Measurements from ENCODE around the gene DPF3.

DPF3 gene

GRCh38 chr14:72591391-72591790 is 302.5 kb downstream of the DPF3 start:
- H3K36me3 ChIP-seq (ENCODE audit: control insufficient read depth, low read depth, low read length): no peaks in the 10 kb centered on the region
- no peak overlapping the region for H3K9ac ChIP-seq (ENCODE audit: low read length)
- H3K4me3 ChIP-seq (ENCODE audit: low read length): no peak overlapping the region
- no peaks in the 10 kb centered on the region for H3K27me3 ChIP-seq (ENCODE audit: control insufficient read depth, insufficient read depth, low read length)
- H3K27ac ChIP-seq (ENCODE audit: low read length): no peak overlapping the region
- H3K9me3 ChIP-seq (ENCODE audit: control insufficient read depth, low read depth, low read length): no peaks in the 10 kb centered on the region
- H3K4me1 ChIP-seq (ENCODE audit: control insufficient read depth, low read depth, low read length): no peaks in the 10 kb centered on the region

- no peaks in the 10 kb centered on the region for H3K36me3 ChIP-seq (ENCODE audit: control insufficient read depth, low read depth, low read length)
- no peak overlapping the region for H3K27ac ChIP-seq (ENCODE audit: low read length)
- H3K9ac ChIP-seq (ENCODE audit: low read length): no peak overlapping the region
- H3K4me3 ChIP-seq (ENCODE audit: low read length): no peak overlapping the region
- H3K9me3 ChIP-seq (ENCODE audit: control insufficient read depth, low read depth, low read length): no peaks in the 10 kb centered on the region
- H3K27me3 ChIP-seq (ENCODE audit: control insufficient read depth, insufficient read depth, low read length): no peaks in the 10 kb centered on the region
- H3K4me1 ChIP-seq (ENCODE audit: control insufficient read depth, low read depth, low read length): no peaks in the 10 kb centered on the region
These were observed 303.3 kb downstream of the DPF3 start for GRCh38 chr14:72590577-72590976.

GRCh38 chr14:72589652-72590051 is 304.2 kb downstream of the DPF3 start:
- no peak overlapping the region for H3K27ac ChIP-seq (ENCODE audit: low read length)
- H3K36me3 ChIP-seq (ENCODE audit: control insufficient read depth, low read depth, low read length): no peaks in the 10 kb centered on the region
- no peaks in the 10 kb centered on the region for H3K27me3 ChIP-seq (ENCODE audit: control insufficient read depth, insufficient read depth, low read length)
- no peaks in the 10 kb centered on the region for H3K9me3 ChIP-seq (ENCODE audit: control insufficient read depth, low read depth, low read length)
- H3K9ac ChIP-seq (ENCODE audit: low read length): no peak overlapping the region
- H3K4me3 ChIP-seq (ENCODE audit: low read length): no peak overlapping the region
- H3K4me1 ChIP-seq (ENCODE audit: control insufficient read depth, low read depth, low read length): no peaks in the 10 kb centered on the region

GRCh38 chr14:72588521-72588920 is 305.4 kb downstream of the DPF3 start:
- no peak overlapping the region for H3K27ac ChIP-seq (ENCODE audit: low read length)
- no peaks in the 10 kb centered on the region for H3K27me3 ChIP-seq (ENCODE audit: control insufficient read depth, insufficient read depth, low read length)
- no peaks in the 10 kb centered on the region for H3K9me3 ChIP-seq (ENCODE audit: control insufficient read depth, low read depth, low read length)
- no peaks in the 10 kb centered on the region for H3K36me3 ChIP-seq (ENCODE audit: control insufficient read depth, low read depth, low read length)
- H3K4me1 ChIP-seq (ENCODE audit: control insufficient read depth, low read depth, low read length): no peaks in the 10 kb centered on the region
- H3K4me3 ChIP-seq (ENCODE audit: low read length): no peak overlapping the region
- H3K9ac ChIP-seq (ENCODE audit: low read length): no peak overlapping the region

GRCh38 chr14:72583316-72584272 is 310.3 kb downstream of the DPF3 start:
- Histone ChIP-seq H3K36me3 (ENCODE audit: control insufficient read depth, low read depth, low read length) (no peaks in the 10 kb centered on the region), H3K9me3 (ENCODE audit: control insufficient read depth, low read depth, low read length) (no peaks in the 10 kb centered on the region), H3K27me3 (ENCODE audit: control insufficient read depth, insufficient read depth, low read length) (no peaks in the 10 kb centered on the region), H3K9ac (ENCODE audit: low read length) (no peak overlapping the region), H3K4me1 (ENCODE audit: control insufficient read depth, low read depth, low read length) (no peaks in the 10 kb centered on the region), H3K4me3 (ENCODE audit: low read length) (no peak overlapping the region), H3K27ac (ENCODE audit: low read length) (no peak overlapping the region)

GRCh38 chr14:72582582-72582981 is 311.3 kb downstream of the DPF3 start:
- Histone ChIP-seq H3K9me3 (ENCODE audit: control insufficient read depth, low read depth, low read length) (no peaks in the 10 kb centered on the region), H3K27me3 (ENCODE audit: control insufficient read depth, insufficient read depth, low read length) (no peaks in the 10 kb centered on the region), H3K4me1 (ENCODE audit: control insufficient read depth, low read depth, low read length) (no peaks in the 10 kb centered on the region), H3K9ac (ENCODE audit: low read length) (no peak overlapping the region), H3K4me3 (ENCODE audit: low read length) (no peak overlapping the region), H3K36me3 (ENCODE audit: control insufficient read depth, low read depth, low read length) (no peaks in the 10 kb centered on the region), H3K27ac (ENCODE audit: low read length) (no peak overlapping the region)

GRCh38 chr14:72578514-72578913 is 315.4 kb downstream of the DPF3 start:
- H3K4me3 ChIP-seq (ENCODE audit: low read length): no peak overlapping the region
- H3K27ac ChIP-seq (ENCODE audit: low read length): no peak overlapping the region
- H3K36me3 ChIP-seq (ENCODE audit: control insufficient read depth, low read depth, low read length): no peaks in the 10 kb centered on the region
- no peaks in the 10 kb centered on the region for H3K9me3 ChIP-seq (ENCODE audit: control insufficient read depth, low read depth, low read length)
- H3K4me1 ChIP-seq (ENCODE audit: control insufficient read depth, low read depth, low read length): no peaks in the 10 kb centered on the region
- H3K9ac ChIP-seq (ENCODE audit: low read length): no peak overlapping the region
- no peaks in the 10 kb centered on the region for H3K27me3 ChIP-seq (ENCODE audit: control insufficient read depth, insufficient read depth, low read length)

- Histone ChIP-seq H3K9ac (ENCODE audit: low read length) (no peak overlapping the region), H3K9me3 (ENCODE audit: control insufficient read depth, low read depth, low read length) (no peaks in the 10 kb centered on the region), H3K27me3 (ENCODE audit: control insufficient read depth, insufficient read depth, low read length) (no peaks in the 10 kb centered on the region), H3K36me3 (ENCODE audit: control insufficient read depth, low read depth, low read length) (no peaks in the 10 kb centered on the region), H3K4me1 (ENCODE audit: control insufficient read depth, low read depth, low read length) (no peaks in the 10 kb centered on the region), H3K4me3 (ENCODE audit: low read length) (no peak overlapping the region), H3K27ac (ENCODE audit: low read length) (no peak overlapping the region)
These were observed 316.4 kb downstream of the DPF3 start for GRCh38 chr14:72577521-72577920.

GRCh38 chr14:72576258-72576657 is 317.6 kb downstream of the DPF3 start:
- H3K4me3 ChIP-seq (ENCODE audit: low read length): no peak overlapping the region
- no peak overlapping the region for H3K27ac ChIP-seq (ENCODE audit: low read length)
- no peaks in the 10 kb centered on the region for H3K9me3 ChIP-seq (ENCODE audit: control insufficient read depth, low read depth, low read length)
- no peaks in the 10 kb centered on the region for H3K36me3 ChIP-seq (ENCODE audit: control insufficient read depth, low read depth, low read length)
- no peak overlapping the region for H3K9ac ChIP-seq (ENCODE audit: low read length)
- no peaks in the 10 kb centered on the region for H3K4me1 ChIP-seq (ENCODE audit: control insufficient read depth, low read depth, low read length)
- no peaks in the 10 kb centered on the region for H3K27me3 ChIP-seq (ENCODE audit: control insufficient read depth, insufficient read depth, low read length)

- H3K4me1 ChIP-seq (ENCODE audit: control insufficient read depth, low read depth, low read length): no peaks in the 10 kb centered on the region
- H3K36me3 ChIP-seq (ENCODE audit: control insufficient read depth, low read depth, low read length): no peaks in the 10 kb centered on the region
- no peak overlapping the region for H3K27ac ChIP-seq (ENCODE audit: low read length)
- H3K4me3 ChIP-seq (ENCODE audit: low read length): no peak overlapping the region
- no peaks in the 10 kb centered on the region for H3K9me3 ChIP-seq (ENCODE audit: control insufficient read depth, low read depth, low read length)
- no peak overlapping the region for H3K9ac ChIP-seq (ENCODE audit: low read length)
- no peaks in the 10 kb centered on the region for H3K27me3 ChIP-seq (ENCODE audit: control insufficient read depth, insufficient read depth, low read length)
These were observed 319.2 kb downstream of the DPF3 start for GRCh38 chr14:72574715-72575114.

GRCh38 chr14:72573725-72574417 is 320.0 kb downstream of the DPF3 start:
- Histone ChIP-seq H3K36me3 (ENCODE audit: control insufficient read depth, low read depth, low read length) (no peaks in the 10 kb centered on the region), H3K4me1 (ENCODE audit: control insufficient read depth, low read depth, low read length) (no peaks in the 10 kb centered on the region), H3K4me3 (ENCODE audit: low read length) (no peak overlapping the region), H3K27me3 (ENCODE audit: control insufficient read depth, insufficient read depth, low read length) (no peaks in the 10 kb centered on the region), H3K9me3 (ENCODE audit: control insufficient read depth, low read depth, low read length) (no peaks in the 10 kb centered on the region), H3K27ac (ENCODE audit: low read length) (no peak overlapping the region), H3K9ac (ENCODE audit: low read length) (no peak overlapping the region)

Measured in iPS-18a (cell line).